Astrocyte (in vitro differentiated cells and primary cell): Measurements from ENCODE around the gene CH25H. TPM values are rescaled to one million over a fixed set of nuclear protein-coding genes. Genes with fewer than 3 reads are reported as not detected.

Source experiments
- DNase-seq: peaks from one replicate; pipeline ENCODE4 v3.0.0-alpha.2; 2010; ENCODE audit warnings: low read depth
- FAIRE-seq: peaks from 2 replicates; lab custom pipeline; 2011; peaks lifted over from hg19 to GRCh38; lab: Jason Lieb, UNC
- H2AFZ ChIP-seq: 2 replicates; pipeline ENCODE4 v1.6.0; 2012; ENCODE audit warnings: low read depth, low read length, inconsistent platforms
- H3K27ac ChIP-seq: 2 replicates; pipeline ENCODE4 v1.5.1; 2011; ENCODE audit warnings: low read depth, low read length, inconsistent platforms
- H3K27me3 ChIP-seq: 2 replicates; pipeline ENCODE4 v1.6.0; 2011; ENCODE audit warnings: low read length, inconsistent platforms; ENCODE audit not compliant: insufficient read depth
- H3K36me3 ChIP-seq: 2 replicates; pipeline ENCODE4 v1.5.1; 2011; ENCODE audit warnings: low read length, inconsistent platforms; ENCODE audit not compliant: insufficient read depth
- H3K4me1 ChIP-seq: 2 replicates; pipeline ENCODE4 v1.5.1; 2011; ENCODE audit warnings: low read length, inconsistent platforms; ENCODE audit not compliant: insufficient read depth
- H3K4me2 ChIP-seq: 2 replicates; pipeline ENCODE4 v1.6.0; 2012; ENCODE audit warnings: low read length, inconsistent platforms
- H3K4me3 ChIP-seq: 2 replicates; pipeline ENCODE4 v1.5.1; 2011; ENCODE audit warnings: low read depth, mild to moderate bottlenecking, low read length, inconsistent platforms; ENCODE audit not compliant: insufficient read depth
- H3K79me2 ChIP-seq: 2 replicates; pipeline ENCODE4 v1.6.0; 2012; ENCODE audit warnings: mild to moderate bottlenecking, low read length, inconsistent platforms; ENCODE audit not compliant: insufficient read depth
- H3K9ac ChIP-seq: 2 replicates; pipeline ENCODE4 v1.6.0; 2012; ENCODE audit warnings: mild to moderate bottlenecking, low read length, inconsistent platforms
- H3K9me3 ChIP-seq: 2 replicates; pipeline ENCODE4 v1.5.1; 2012; ENCODE audit warnings: low read depth, mild to moderate bottlenecking, low read length, inconsistent platforms; ENCODE audit not compliant: insufficient read depth
- H4K20me1 ChIP-seq: 2 replicates; pipeline ENCODE4 v1.6.0; 2012; ENCODE audit warnings: low read length, inconsistent platforms; ENCODE audit not compliant: insufficient read depth
- H3K27ac Mint-ChIP-seq: one replicate; pipeline ENCODE4 v1.8.0; 2021; ENCODE audit warnings: mild to moderate bottlenecking, mixed read lengths; ENCODE audit not compliant: unreplicated experiment
- H3K27me3 Mint-ChIP-seq: one replicate; pipeline ENCODE4 v1.8.0; 2021; ENCODE audit warnings: low read depth, mixed read lengths; ENCODE audit not compliant: unreplicated experiment
- H3K36me3 Mint-ChIP-seq: one replicate; pipeline ENCODE4 v1.8.0; 2021; ENCODE audit warnings: low read depth, mixed read lengths; ENCODE audit not compliant: unreplicated experiment
- H3K4me1 Mint-ChIP-seq: one replicate; pipeline ENCODE4 v1.8.0; 2021; ENCODE audit warnings: low read depth, mixed read lengths; ENCODE audit not compliant: unreplicated experiment
- H3K4me3 Mint-ChIP-seq: one replicate; pipeline ENCODE4 v1.8.0; 2021; ENCODE audit warnings: mild to moderate bottlenecking, moderate library complexity, mixed read lengths; ENCODE audit not compliant: unreplicated experiment
- H3K9me3 Mint-ChIP-seq: one replicate; pipeline ENCODE4 v1.8.0; 2021; ENCODE audit warnings: mild to moderate bottlenecking, mixed read lengths; ENCODE audit not compliant: unreplicated experiment
- EZH2 ChIP-seq: IDR thresholded peaks from 2 replicates; pipeline ENCODE4 v1.6.1; 2012; ENCODE audit warnings: mild to moderate bottlenecking, low read length, inconsistent platforms; ENCODE audit not compliant: insufficient read depth
- total RNA-seq: library from RNA; stranded (reverse); gene quantifications from 2 replicates; pipeline ENCODE4 v1.2.1, GENCODE V29; 2021
- TF ChIP-seq, protein P1 (sequence below): IDR thresholded peaks from 2 replicates; pipeline ENCODE4 v1.5.1; 2011; ENCODE audit warnings: low read depth, mild to moderate bottlenecking, inconsistent platforms, low read length, moderate library complexity; ENCODE audit not compliant: insufficient read depth

Gene CH25H
- total RNA-seq, 1 donor from 2014 or later = 0.34 TPM

- peaks cover 12% of the 10 kb centered on the region for H3K4me1 ChIP-seq
- no peak overlapping the region for H3K9ac ChIP-seq
- H3K4me3 ChIP-seq = no peak overlapping the region
- Mint-ChIP-seq H3K4me3 (no peak overlapping the region), H3K27ac (no peak overlapping the region), H3K36me3 (no peaks in the 10 kb centered on the region), H3K27me3 (peaks cover 20% of the 10 kb centered on the region), H3K4me1 (peaks cover 3% of the 10 kb centered on the region), H3K9me3 (no peaks in the 10 kb centered on the region)
- no peaks in the 10 kb centered on the region for H3K9me3 ChIP-seq
- H3K27ac ChIP-seq = no peak overlapping the region
- no peak for FAIRE-seq
- peaks cover 32% of the 10 kb centered on the region for H3K27me3 ChIP-seq
- TF ChIP-seq EZH2 = no peak
- TF ChIP-seq, protein P1, sequence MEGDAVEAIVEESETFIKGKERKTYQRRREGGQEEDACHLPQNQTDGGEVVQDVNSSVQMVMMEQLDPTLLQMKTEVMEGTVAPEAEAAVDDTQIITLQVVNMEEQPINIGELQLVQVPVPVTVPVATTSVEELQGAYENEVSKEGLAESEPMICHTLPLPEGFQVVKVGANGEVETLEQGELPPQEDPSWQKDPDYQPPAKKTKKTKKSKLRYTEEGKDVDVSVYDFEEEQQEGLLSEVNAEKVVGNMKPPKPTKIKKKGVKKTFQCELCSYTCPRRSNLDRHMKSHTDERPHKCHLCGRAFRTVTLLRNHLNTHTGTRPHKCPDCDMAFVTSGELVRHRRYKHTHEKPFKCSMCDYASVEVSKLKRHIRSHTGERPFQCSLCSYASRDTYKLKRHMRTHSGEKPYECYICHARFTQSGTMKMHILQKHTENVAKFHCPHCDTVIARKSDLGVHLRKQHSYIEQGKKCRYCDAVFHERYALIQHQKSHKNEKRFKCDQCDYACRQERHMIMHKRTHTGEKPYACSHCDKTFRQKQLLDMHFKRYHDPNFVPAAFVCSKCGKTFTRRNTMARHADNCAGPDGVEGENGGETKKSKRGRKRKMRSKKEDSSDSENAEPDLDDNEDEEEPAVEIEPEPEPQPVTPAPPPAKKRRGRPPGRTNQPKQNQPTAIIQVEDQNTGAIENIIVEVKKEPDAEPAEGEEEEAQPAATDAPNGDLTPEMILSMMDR = no peak
- no peaks in the 10 kb centered on the region for H3K79me2 ChIP-seq
- no peaks in the 10 kb centered on the region for H3K36me3 ChIP-seq
- no peak for DNase-seq
- no peak overlapping the region for H2AFZ ChIP-seq
- no peak overlapping the region for H3K4me2 ChIP-seq
- no peaks in the 10 kb centered on the region for H4K20me1 ChIP-seq
These were observed 2.4 kb downstream of the CH25H start for GRCh38 chr10:89204621-89205185.

GRCh38 chr10:89203237-89203636 lies 3.9 kb downstream of the CH25H start:
- H4K20me1 ChIP-seq = no peaks in the 10 kb centered on the region
- DNase-seq (no peak), FAIRE-seq (peak; percentile 54)
- peaks cover 31% of the 10 kb centered on the region for H3K27me3 ChIP-seq
- TF ChIP-seq, protein P1 = no peak
- no peak for TF ChIP-seq EZH2
- no peak overlapping the region for H3K4me2 ChIP-seq
- no peak overlapping the region for H3K9ac ChIP-seq
- H3K4me3 Mint-ChIP-seq = no peak overlapping the region
- peaks cover 12% of the 10 kb centered on the region for H3K4me1 ChIP-seq
- peaks cover 14% of the 10 kb centered on the region for H3K27me3 Mint-ChIP-seq
- no peaks in the 10 kb centered on the region for H3K9me3 Mint-ChIP-seq
- no peaks in the 10 kb centered on the region for H3K36me3 ChIP-seq
- no peak overlapping the region for H3K27ac ChIP-seq
- H3K4me3 ChIP-seq = no peak overlapping the region
- H3K79me2 ChIP-seq = no peaks in the 10 kb centered on the region
- H3K9me3 ChIP-seq = no peaks in the 10 kb centered on the region
- no peak overlapping the region for H2AFZ ChIP-seq
- no peak overlapping the region for H3K27ac Mint-ChIP-seq
- no peaks in the 10 kb centered on the region for H3K36me3 Mint-ChIP-seq
- peaks cover 3% of the 10 kb centered on the region for H3K4me1 Mint-ChIP-seq

DNA sequence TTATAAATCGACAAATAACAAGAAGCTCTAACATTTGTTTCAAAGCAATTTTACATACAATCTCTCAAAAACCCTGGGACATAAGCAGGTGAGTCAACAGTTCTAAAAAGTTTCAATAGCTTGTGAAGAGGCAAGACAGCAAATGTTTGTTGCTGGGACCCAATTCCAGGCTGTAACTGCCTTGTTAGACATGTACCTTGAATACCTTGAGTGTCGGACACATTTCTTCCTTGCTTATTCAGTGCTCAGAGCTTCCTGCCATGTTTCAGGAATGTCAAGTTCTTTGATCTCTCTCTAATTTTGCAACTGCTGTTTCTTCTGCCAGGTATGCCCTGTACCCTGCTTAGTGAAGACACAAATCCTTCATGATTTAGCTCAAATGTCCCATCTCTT lies 5.1 kb downstream of the CH25H start:
- no peak for DNase-seq
- Histone ChIP-seq H3K27me3 (peaks cover 31% of the 10 kb centered on the region), H3K4me1 (peaks cover 7% of the 10 kb centered on the region), H3K79me2 (no peaks in the 10 kb centered on the region), H2AFZ (no peak overlapping the region), H3K27ac (no peak overlapping the region), H3K9me3 (no peaks in the 10 kb centered on the region), H3K4me2 (no peak overlapping the region), H3K9ac (no peak overlapping the region), H3K36me3 (no peaks in the 10 kb centered on the region), H3K4me3 (no peak overlapping the region), H4K20me1 (no peaks in the 10 kb centered on the region)
- H3K4me3 Mint-ChIP-seq = no peak overlapping the region
- TF ChIP-seq, protein P1 = no peak
- no peak for TF ChIP-seq EZH2
- H3K4me1 Mint-ChIP-seq = peaks cover 3% of the 10 kb centered on the region
- peaks cover 11% of the 10 kb centered on the region for H3K27me3 Mint-ChIP-seq
- H3K36me3 Mint-ChIP-seq = no peaks in the 10 kb centered on the region
- H3K27ac Mint-ChIP-seq = no peak overlapping the region
- no peaks in the 10 kb centered on the region for H3K9me3 Mint-ChIP-seq
- no peak for FAIRE-seq
